ENCODE measurements around the gene RHD.

The RHD gene

GRCh38 chr1:25338188-25338981, 66.1 kb downstream of the RHD start, which contains the start of gene TMEM50A:
TMEM50A (plus strand) TSS chr1:25338334; CDS start chr1:25340487, 2,153 bp downstream.
- H3K36me3 ChIP-seq = peaks cover 8 to 31% (median 19%) of the 10 kb centered on the region in 11 experiments; a peak in 21 of 22 replicates
- H3K4me3 ChIP-seq = peak within 1 kb of the TSS; percentile 81 to 100 (median 96)
- H3K4me1 ChIP-seq = peaks cover 11 to 28% (median 22%) of the 10 kb centered on the region in 10 experiments
- H3K4me2 ChIP-seq = peak within 1 kb of the TSS; percentile 77 to 98 (median 88)
- H3K9ac ChIP-seq = peak within 1 kb of the TSS; percentile 86 to 99 (median 94)
- peaks cover 39 to 52% (median 48%) of the 10 kb centered on the region in 11 experiments; a peak in 21 of 22 replicates for H4K20me1 ChIP-seq
- peak within 1 kb of the TSS; percentile 83 to 99 (median 91) for H3K27ac ChIP-seq
- TF ChIP-seq Cebpa-rat (IDR thresholded peaks at IDR 0.05) = no peak
- no peaks in the 10 kb centered on the region for H3K27me3 ChIP-seq
- H3K9me3 ChIP-seq (replicated peaks in 1 of 11) = no peaks in the 10 kb centered on the region

- Histone ChIP-seq H3K9me3 (replicated peaks in 1 of 11) (no peaks in the 10 kb centered on the region), H3K4me1 (peaks cover 11 to 28% (median 22%) of the 10 kb centered on the region in 10 experiments), H3K9ac (peak overlapping the region; percentile 86 to 99 (median 94))
These were observed 66.7 kb downstream of the RHD start for GRCh38 chr1:25338986-25339385.

DNA sequence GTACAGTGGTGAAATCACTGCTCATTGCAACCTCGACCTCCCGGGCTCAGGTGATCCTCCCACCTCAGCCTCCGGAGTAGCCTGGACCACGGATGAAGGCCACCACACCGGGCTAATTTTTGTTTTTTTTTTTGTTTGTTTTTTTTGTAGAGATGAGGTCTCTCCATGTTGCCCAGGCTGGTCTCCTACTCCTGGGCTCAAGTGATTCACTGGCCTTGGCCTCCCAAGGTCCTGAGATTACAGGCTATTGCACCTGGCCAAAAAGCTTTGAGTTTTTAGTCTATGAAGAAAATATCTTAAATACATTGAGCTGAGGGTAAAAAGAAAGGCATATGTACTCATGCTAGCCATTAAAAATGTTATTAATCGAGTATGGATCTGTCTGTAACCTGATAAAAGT, 69.4 kb downstream of the RHD start:
- Histone ChIP-seq H3K4me2 (peak overlapping the region in 3 of 11 experiments; percentile 3 to 98 (median 91); a peak in 2 of 22 replicates), H3K36me3 (peaks cover 41 to 65% (median 52%) of the 10 kb centered on the region in 11 experiments), H4K20me1 (peaks cover 50 to 84% (median 71%) of the 10 kb centered on the region in 11 experiments; a peak in 21 of 22 replicates), H3K9ac (no peak overlapping the region; a peak in 1 of 22 replicates), H3K27ac (no peak overlapping the region), H3K27me3 (no peaks in the 10 kb centered on the region), H3K4me1 (peaks cover 11 to 28% (median 22%) of the 10 kb centered on the region in 10 experiments), H3K4me3 (no peak overlapping the region), H3K9me3 (replicated peaks in 1 of 11) (no peaks in the 10 kb centered on the region)
- no peak for TF ChIP-seq Cebpa-rat (IDR thresholded peaks at IDR 0.05)

More at GRCh38 chr1:25338986-25339385, 66.7 kb downstream of the RHD start:
- Histone ChIP-seq H3K27me3 (no peaks in the 10 kb centered on the region), H4K20me1 (peaks cover 45 to 58% (median 54%) of the 10 kb centered on the region in 11 experiments; a peak in 21 of 22 replicates), H3K36me3 (peaks cover 14 to 37% (median 25%) of the 10 kb centered on the region in 11 experiments), H3K4me2 (peak overlapping the region; percentile 77 to 98 (median 88)), H3K4me3 (peak overlapping the region; percentile 81 to 100 (median 96)), H3K27ac (peak overlapping the region; percentile 83 to 99 (median 91); a peak in 21 of 22 replicates)
- no peak for TF ChIP-seq Cebpa-rat (IDR thresholded peaks at IDR 0.05)

- TF ChIP-seq Cebpa-rat (IDR thresholded peaks at IDR 0.05) = no peak
- Histone ChIP-seq H3K4me3 (no peak overlapping the region), H4K20me1 (peaks cover 58 to 94% (median 80%) of the 10 kb centered on the region in 11 experiments; a peak in 21 of 22 replicates), H3K4me1 (peaks cover 11 to 28% (median 22%) of the 10 kb centered on the region in 10 experiments), H3K4me2 (no peak overlapping the region), H3K9ac (no peak overlapping the region), H3K27ac (no peak overlapping the region), H3K9me3 (replicated peaks in 1 of 11) (no peaks in the 10 kb centered on the region), H3K27me3 (no peaks in the 10 kb centered on the region), H3K36me3 (peaks cover 52 to 76% (median 62%) of the 10 kb centered on the region in 11 experiments)
These were observed 70.5 kb downstream of the RHD start for GRCh38 chr1:25342846-25343245.

GRCh38 chr1:25343872-25344271, 71.6 kb downstream of the RHD start:
- Histone ChIP-seq H3K27ac (no peak overlapping the region), H3K36me3 (peaks cover 62 to 86% (median 71%) of the 10 kb centered on the region in 11 experiments)
- no peak for TF ChIP-seq Cebpa-rat (IDR thresholded peaks at IDR 0.05)

DNA sequence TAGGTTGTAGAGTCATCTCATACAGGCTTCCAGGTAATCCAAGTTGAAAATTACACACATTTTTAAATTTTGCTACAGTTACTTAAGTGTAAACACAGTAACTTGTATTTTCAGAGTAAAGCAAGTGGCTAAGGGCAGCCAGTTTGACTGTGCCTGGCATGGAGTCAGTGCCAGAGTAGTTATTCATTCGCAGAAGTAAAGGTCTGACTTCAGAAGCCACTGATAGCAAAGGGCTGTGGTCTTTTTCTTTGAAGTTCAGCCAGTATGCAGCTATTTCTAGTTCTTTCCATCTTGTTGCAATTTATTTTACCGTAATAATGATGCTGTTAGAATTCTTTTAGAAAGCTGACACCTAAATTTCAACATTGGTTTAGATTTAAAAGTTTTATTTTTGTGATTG, 75.2 kb downstream of the RHD start:
- Histone ChIP-seq H3K4me3 (no peak overlapping the region), H3K4me1 (no peaks in the 10 kb centered on the region), H4K20me1 (peaks cover 22 to 99% (median 68%) of the 10 kb centered on the region in 11 experiments; a peak in 20 of 22 replicates), H3K27ac (no peak overlapping the region), H3K36me3 (peaks cover 88 to 100% (median 97%) of the 10 kb centered on the region in 11 experiments), H3K9me3 (replicated peaks in 1 of 11) (no peaks in the 10 kb centered on the region), H3K4me2 (no peak overlapping the region), H3K9ac (no peak overlapping the region), H3K27me3 (no peaks in the 10 kb centered on the region)
- no peak for TF ChIP-seq Cebpa-rat (IDR thresholded peaks at IDR 0.05)

More at GRCh38 chr1:25343872-25344271, 71.6 kb downstream of the RHD start:
- H3K9me3 ChIP-seq (replicated peaks in 1 of 11) = no peaks in the 10 kb centered on the region
- H3K9ac ChIP-seq = no peak overlapping the region
- no peak overlapping the region for H3K4me3 ChIP-seq
- peaks cover 11 to 28% (median 22%) of the 10 kb centered on the region in 10 experiments for H3K4me1 ChIP-seq
- H3K4me2 ChIP-seq = no peak overlapping the region
- peaks cover 54 to 99% (median 87%) of the 10 kb centered on the region in 11 experiments; a peak in 21 of 22 replicates for H4K20me1 ChIP-seq
- no peaks in the 10 kb centered on the region for H3K27me3 ChIP-seq

- Histone ChIP-seq H4K20me1 (peaks cover 17 to 92% (median 48%) of the 10 kb centered on the region in 11 experiments; a peak in 19 of 22 replicates), H3K4me2 (no peak overlapping the region), H3K4me3 (no peak overlapping the region), H3K27me3 (no peaks in the 10 kb centered on the region), H3K27ac (no peak overlapping the region), H3K4me1 (no peaks in the 10 kb centered on the region), H3K9ac (no peak overlapping the region), H3K9me3 (replicated peaks in 1 of 11) (no peaks in the 10 kb centered on the region), H3K36me3 (peaks cover 86 to 100% (median 98%) of the 10 kb centered on the region in 11 experiments)
- TF ChIP-seq Cebpa-rat (IDR thresholded peaks at IDR 0.05) = no peak
These were observed 77.3 kb downstream of the RHD start for GRCh38 chr1:25349606-25350005.

DNA sequence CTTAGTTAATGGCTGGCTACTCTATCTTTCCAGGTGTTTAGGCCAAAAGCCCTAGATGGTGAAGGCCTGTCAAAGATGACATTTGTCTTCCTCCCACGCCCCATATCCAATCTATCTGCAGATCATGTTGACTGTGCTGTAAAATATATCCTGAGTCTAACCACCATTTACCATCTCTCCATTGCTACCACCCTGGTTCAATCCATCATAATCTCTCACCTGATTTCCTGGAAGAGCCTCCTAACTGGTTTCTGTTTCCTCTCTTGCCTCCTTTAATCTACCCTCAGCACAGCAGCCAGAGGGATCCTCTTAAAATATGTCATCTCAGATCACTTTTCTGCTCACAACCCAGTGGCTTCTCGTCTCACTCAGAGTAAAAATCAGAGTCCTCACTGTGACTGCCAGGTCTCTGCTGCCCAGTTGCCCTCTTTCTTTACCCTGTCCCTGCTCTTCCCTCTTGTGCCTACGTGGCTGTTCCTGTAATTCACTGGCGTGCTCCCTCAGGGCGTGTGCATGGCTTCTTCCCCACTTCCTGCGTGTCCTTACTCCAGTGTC, 83.6 kb downstream of the RHD start:
- no peaks in the 10 kb centered on the region for H3K9me3 ChIP-seq (replicated peaks in 1 of 11)
- no peak overlapping the region for H3K9ac ChIP-seq
- peaks cover 4 to 58% (median 22%) of the 10 kb centered on the region in 11 experiments; a peak in 18 of 22 replicates for H4K20me1 ChIP-seq
- H3K4me1 ChIP-seq = no peaks in the 10 kb centered on the region; a peak in 2 of 20 replicates
- H3K36me3 ChIP-seq = peaks cover 91 to 100% (median 98%) of the 10 kb centered on the region in 11 experiments
- H3K27me3 ChIP-seq = no peaks in the 10 kb centered on the region
- no peak for TF ChIP-seq Cebpa-rat (IDR thresholded peaks at IDR 0.05)
- no peak overlapping the region for H3K27ac ChIP-seq
- H3K4me3 ChIP-seq = no peak overlapping the region
- no peak overlapping the region for H3K4me2 ChIP-seq

- TF ChIP-seq Cebpa-rat (IDR thresholded peaks at IDR 0.05) = no peak
- Histone ChIP-seq H3K4me1 (peaks cover 0 to 3% (median 0%) of the 10 kb centered on the region in 10 experiments; a peak in 3 of 20 replicates), H3K9ac (no peak overlapping the region), H3K27me3 (no peaks in the 10 kb centered on the region), H3K4me2 (no peak overlapping the region), H3K36me3 (peaks cover 93 to 100% (median 99%) of the 10 kb centered on the region in 11 experiments), H4K20me1 (peaks cover 4 to 53% (median 18%) of the 10 kb centered on the region in 11 experiments; a peak in 18 of 22 replicates), H3K9me3 (replicated peaks in 1 of 11) (no peaks in the 10 kb centered on the region), H3K27ac (no peak overlapping the region), H3K4me3 (no peak overlapping the region)
These were observed 84.1 kb downstream of the RHD start for GRCh38 chr1:25356441-25356840.
